GM19395 (cell line): ENCODE data around the gene WDR93.
"Not testable (repeated sequence)": the region's sequence is repeated elsewhere in the genome, so short reads cannot be mapped to it uniquely, and the experiment has no call there.

ENCODE experiments used
- ATAC-seq: cut with Tn5 transposase; IDR thresholded peaks from one replicate; pipeline ENCODE4 v1.9.1; 2021; ENCODE audit warnings: mild to moderate bottlenecking, moderate library complexity; ENCODE audit not compliant: unreplicated experiment

Gene WDR93

DNA sequence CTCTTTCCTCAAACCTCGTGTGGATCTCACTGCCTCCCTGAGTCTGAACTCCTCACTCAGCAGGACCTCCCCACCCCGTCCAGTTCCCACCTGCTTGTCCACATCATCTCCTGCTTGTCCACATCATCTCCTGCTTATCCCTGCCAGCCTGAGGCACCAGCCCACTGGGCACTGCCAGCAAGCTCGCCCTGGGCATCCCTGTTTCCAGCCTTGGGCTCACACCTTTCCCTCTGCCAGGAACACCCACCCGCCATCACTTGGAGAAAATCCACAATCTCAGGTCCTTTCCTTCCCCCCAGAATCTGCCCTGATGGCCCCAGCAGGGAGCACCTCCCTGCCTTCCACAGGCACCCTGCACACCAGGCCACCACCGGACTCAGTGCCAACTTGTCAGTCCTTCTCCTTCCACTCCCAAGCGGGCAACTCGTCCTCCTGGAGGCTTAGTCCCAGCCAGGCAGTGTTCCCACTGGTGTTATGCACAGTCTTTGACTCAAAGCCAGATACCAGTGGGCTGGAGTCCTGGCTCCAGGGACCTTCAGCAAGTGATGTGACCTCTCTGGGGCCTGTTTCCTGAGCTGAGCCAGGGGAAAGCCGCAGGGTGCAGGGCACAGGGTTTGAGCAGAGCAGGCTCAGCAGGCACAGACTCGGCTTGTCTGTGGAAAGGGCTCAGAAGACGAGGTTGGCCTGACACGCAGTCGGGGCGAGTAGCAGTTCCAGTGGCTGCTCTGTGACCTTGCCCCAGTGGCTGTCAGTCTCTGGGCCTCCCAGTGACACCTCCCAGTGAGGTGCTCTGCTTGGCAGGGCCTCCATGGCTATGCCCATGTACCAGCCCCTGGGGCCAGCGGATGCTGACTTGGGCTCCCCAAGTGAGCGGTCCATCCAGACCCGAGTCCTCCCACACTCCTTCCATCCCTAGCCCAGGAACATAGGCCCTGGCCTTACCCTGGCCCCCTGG lies 76.0 kb downstream of the WDR93 start:
- no peak for ATAC-seq

- ATAC-seq = no peak
Measured at GRCh38 chr15:89767411-89767915, 76.9 kb downstream of the WDR93 start.

DNA sequence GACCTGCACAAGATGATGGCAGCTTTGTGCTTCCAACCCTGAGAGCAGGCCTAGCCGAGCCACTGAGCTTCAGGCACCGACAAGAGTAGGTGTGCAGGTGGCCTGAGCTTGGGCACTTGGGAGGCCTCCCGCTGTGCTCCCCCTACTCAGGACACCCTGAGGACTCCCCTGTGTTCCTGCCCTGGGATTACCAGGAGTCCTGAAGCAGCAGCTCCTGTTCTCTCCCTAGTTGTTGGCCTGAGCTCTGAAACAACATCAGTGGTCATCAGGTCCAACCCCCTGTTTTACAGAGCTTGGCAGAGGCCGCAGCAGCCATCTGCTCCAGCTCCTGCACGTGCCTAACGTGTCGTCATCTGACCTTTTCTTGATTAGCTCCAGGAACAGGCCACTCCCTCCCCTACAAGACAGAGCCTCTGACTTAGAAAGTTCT lies 77.5 kb downstream of the WDR93 start:
- ATAC-seq = no peak

GRCh38 chr15:89769366-89769765 lies 78.8 kb downstream of the WDR93 start:
- no peak for ATAC-seq

DNA sequence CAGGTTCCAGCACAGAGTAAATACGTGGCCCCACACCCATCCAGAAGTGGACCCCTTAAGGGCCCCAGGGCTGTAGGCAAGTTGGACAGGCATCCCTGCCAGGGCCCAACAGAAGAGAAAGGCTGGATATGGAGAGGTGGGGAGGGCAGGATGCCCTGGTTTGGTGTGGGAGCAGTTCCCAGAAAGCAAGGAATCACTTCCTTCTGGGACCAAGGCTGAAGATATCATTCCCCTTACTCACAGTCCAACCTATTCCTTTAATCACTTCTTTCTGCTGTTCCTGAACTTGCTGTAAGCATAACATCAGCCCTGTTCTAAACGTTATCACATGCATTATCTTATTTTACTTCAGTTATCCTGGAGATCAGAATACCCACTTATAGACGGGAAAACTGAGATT lies 79.4 kb downstream of the WDR93 start:
- no peak for ATAC-seq

GRCh38 chr15:89772932-89773583 lies 82.4 kb downstream of the WDR93 start:
- no peak for ATAC-seq

GRCh38 chr15:89774492-89774891 lies 83.9 kb downstream of the WDR93 start:
- ATAC-seq = no peak

DNA sequence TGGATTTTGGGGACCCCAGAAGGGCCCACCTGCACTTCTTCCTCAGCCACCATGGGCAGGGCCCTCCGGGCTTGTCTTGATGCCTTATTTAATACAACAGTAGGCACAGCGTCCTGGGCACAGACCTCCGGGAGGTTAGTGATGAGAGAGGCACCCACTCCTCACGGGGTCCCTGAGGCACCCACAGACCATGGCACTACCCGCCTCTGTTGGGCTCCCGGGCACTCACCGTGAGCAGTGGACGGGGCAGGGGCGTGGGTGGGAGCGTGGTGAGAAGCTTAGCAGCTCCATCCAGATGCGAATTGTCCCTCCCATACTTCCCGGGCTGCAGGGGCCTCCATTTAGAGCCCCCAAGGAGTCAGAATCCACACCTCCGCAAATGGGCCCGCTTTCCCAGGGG lies 85.2 kb downstream of the WDR93 start:
- no peak for ATAC-seq

- ATAC-seq = peak; percentile 72
Measured at GRCh38 chr15:89776274-89777072, 85.9 kb downstream of the WDR93 start, which contains the start of gene MESP2. Gene MESP2 (plus strand): TSS chr15:89776332. CDS start chr15:89776358, 26 bp downstream.

- ATAC-seq = no peak
Measured at GRCh38 chr15:89777073-89777751, 86.6 kb downstream of the WDR93 start.

DNA sequence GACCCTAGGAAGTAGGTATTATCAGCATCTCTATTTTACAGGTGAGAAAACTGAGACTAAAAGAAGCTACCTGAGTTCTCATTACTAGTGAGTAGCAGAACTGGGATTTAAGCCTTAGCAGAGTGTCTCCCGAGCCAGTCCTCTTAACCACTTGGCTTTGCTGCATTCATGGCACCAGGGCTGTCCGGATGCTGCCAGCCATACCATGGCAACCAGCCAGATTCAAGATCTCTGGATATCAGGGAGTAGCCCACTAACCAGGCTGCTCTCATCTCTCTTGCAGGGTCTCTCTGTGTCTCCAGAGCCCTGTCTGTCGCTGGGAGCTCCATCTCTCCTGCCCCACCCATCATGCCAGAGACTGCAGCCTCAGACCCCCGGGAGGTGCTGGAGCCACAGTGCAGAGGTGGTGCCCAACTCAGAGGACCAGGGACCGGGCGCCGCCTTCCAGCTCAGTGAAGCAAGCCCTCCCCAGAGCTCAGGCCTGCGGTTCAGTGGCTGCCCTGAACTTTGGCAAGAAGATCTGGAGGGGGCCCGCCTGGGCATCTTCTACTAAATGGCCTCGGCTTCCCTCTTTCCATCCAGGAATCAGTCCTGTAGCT lies 87.3 kb downstream of the WDR93 start:
- ATAC-seq = no peak

- ATAC-seq = no peak
Measured at GRCh38 chr15:89778861-89779260, 88.2 kb downstream of the WDR93 start.

DNA sequence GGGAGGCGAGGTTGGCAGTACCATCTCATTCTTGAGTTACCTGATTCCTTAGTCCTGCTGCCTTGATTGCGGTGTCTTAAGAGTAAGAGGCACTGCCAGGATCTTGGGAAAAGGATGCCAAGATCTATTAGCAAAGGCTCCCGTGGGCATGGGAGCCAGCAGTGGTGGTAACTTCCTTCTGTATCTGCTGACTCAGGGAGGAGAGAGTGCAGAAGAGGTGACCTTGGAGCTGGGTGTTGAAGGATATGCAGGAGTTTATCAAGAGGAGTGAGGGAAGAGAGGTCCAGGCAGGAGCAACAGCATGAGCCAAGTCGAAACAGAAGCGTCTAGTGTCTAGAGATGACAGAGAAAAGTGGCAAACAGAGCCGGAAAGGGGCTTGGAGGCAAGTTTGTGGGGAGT lies 90.0 kb downstream of the WDR93 start:
- no peak for ATAC-seq

DNA sequence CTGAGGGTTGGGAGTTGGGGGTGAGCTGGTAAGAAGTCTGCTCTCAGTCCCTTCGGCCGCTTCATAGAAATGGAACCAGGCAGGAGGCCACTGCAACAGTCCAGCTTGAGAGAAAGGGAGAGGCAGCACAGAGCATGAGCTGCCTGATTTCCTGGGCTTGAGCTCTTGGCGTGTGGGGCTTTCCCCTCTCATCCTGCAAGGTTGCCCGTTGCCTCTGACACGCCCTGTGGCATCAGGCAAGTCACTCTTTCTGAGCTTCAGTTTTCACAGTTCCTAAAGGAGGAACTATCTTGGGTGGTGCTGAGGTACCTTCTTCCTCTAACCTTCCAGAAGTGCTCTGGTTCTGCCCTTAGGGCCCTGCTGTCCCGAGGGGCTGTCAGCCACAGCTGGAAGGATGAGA lies 90.4 kb downstream of the WDR93 start:
- no peak for ATAC-seq

DNA sequence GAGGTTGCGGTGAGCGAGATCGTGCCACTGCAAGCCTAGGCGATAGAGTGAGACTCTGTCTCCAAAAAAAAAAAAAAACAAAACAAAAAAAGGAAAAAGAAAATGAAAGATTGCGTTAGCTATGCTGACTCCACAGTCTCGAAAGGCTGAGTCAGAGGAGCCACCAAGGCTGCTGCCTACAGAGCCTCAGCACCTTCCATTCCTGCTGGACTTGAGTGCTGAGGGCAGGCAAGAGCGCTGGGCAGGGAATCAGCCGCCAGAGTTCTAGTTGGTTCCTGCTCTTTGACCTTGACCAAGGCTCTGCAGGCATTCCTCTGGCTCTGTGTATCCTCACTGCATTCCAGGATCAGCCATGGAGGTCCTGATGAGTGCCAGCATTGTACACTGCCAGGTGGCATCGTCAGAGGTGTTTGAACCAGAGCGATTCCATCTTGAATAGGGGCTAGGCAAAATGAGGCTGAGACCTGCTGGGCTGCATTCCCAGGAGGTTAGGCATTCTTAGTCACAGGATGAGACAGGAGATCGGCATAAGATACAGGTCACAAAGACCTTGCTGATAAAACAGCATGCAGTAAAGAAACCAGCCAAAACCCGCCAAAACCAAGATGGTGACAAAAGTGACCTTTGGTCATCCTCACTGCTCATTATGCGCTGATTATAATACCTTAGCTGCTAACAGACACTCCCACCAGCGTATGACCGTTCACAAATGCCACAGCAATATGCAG lies 91.4 kb downstream of the WDR93 start:
- no peak for ATAC-seq

- not testable (repeated sequence) for ATAC-seq
Measured at GRCh38 chr15:89782619-89782950, 92.0 kb downstream of the WDR93 start.

DNA sequence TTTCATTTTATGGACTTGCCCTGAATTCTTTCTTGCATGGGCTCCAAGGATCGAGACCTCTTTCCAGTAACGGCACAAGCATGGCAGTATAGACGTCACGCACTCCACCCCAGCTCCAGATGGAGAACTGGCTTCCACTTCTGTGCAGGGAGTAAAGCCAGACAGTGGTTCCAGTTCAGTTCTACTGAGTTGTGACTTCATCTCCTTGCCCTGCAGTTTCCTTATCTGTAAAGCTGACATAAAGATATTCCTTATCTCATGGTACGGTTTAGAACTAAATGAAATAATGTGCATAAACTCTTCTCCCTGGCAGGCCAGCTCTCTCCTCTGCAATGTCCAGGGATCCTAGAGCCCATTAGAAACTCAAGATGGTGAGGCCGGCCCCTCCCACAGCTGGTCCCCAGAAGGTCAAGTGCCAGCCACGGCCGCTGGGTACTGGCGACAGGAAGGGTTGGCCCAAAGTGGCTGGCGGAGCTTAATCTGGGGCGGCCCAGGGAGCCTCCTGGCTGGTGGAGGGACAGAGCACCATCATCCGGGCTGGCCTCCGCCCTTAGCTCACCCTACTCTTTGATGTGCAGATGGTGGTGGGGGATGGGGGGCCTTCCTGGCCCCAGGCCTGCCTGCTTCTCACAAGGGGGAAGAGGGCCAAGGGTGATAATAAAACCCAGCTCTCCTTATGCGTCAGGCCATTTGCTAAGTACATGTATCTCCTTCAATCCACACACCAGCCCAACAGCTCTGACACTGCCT lies 92.7 kb downstream of the WDR93 start:
- ATAC-seq = no peak

- ATAC-seq = no peak
Measured at GRCh38 chr15:89783861-89784685, 93.5 kb downstream of the WDR93 start.
